OCI-LY7 (cell line): Measurements from ENCODE around the gene C2CD5.

Experiments
- CTCF ChIP-seq: fragments of 200-600 bp; sonication (generic); conservative IDR thresholded peaks from 2 replicates; pipeline ENCODE4 v1.5.1; 2014; ENCODE audit warnings: mild to moderate bottlenecking, antibody characterized with exemption, low read length, moderate library complexity, mixed read lengths
- EZH2phosphoT487 ChIP-seq: fragments of 200-600 bp; sonication (generic); IDR thresholded peaks from 2 replicates; pipeline ENCODE4 v1.6.1; 2018; ENCODE audit warnings: low read depth, borderline replicate concordance, mild to moderate bottlenecking, mixed run types, antibody characterized with exemption, low read length, moderate library complexity, mixed read lengths

- no peak for TF ChIP-seq CTCF
- no peak for TF ChIP-seq EZH2phosphoT487
Observed at GRCh38 chr12:22481547-22482104, 62.7 kb downstream of the C2CD5 start.
